Measurements from ENCODE around the gene TOX3.

TOX3 gene

DNA sequence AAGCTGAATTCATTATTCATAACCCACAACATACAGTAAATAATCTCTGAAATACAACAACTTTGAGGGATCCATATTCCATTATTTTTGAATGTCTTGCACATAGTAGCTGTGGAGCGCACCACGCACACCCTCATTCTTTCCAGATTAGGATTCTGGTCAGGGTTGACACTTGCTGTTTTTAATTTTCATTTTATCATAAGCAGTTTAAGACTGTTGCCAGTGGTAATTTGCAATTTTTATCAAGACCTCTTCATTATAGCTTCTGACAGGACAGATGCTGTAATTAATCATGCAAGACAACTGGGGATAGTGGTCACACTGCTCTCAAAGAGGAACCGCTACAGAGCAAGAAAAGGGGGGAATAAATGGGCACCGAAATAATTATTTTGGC, 109.7 kb downstream of the TOX3 start:
- Histone ChIP-seq H3K4me1 (ENCODE audit: control insufficient read depth, low read depth, low read length) (peaks cover 7% of the 10 kb centered on the region), H3K4me3 (ENCODE audit: low read length) (no peak overlapping the region), H3K9ac (ENCODE audit: low read length) (no peak overlapping the region), H3K9me3 (ENCODE audit: control insufficient read depth, low read depth, low read length) (no peaks in the 10 kb centered on the region), H3K36me3 (ENCODE audit: control insufficient read depth, low read depth, low read length) (peaks cover 33% of the 10 kb centered on the region), H3K27ac (ENCODE audit: low read length) (no peak overlapping the region), H3K27me3 (ENCODE audit: control insufficient read depth, insufficient read depth, low read length) (no peaks in the 10 kb centered on the region)

DNA sequence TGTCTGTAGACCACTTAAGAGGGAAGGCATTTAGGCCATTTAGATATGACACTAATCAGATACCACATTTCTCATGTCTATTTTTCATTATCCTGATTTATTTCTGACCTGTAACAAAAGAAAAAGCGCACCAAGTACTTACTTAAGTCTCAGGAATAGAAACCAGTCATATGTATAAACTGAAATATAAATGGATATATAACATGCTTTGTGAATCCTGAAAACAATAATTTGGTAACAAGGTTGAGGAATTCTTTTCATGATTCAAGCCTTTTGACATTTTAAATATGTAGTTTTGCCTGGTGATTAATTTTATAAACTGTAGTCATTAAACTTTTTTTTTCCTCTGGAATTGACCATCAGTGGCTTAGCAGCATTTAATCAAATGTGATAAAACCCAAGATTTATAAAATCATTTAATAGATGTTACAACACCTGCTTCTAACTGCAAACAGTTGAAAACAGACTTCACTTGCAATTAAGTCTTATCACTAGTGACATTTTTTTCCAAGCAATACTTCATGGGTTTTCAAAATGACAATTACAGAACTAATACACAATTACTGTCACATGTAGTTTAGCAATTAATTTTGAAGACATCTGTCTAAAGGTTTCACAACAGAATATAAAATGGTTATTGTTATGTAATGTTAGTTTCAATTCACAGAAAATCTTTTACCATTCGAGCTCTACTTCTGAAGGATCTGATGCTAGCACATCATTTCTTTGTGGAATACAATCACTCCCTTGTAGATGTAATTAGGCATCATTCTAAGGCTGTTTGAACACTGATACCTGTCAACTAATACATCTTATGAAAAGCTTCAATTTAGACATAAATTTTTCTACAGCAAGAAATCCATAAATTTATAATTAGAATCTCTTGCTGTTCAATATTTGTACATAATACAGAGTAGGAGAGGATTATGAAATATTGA, 110.3 kb downstream of the TOX3 start:
- H3K27ac ChIP-seq (ENCODE audit: low read length), result no peak overlapping the region
- no peak overlapping the region for H3K4me3 ChIP-seq (ENCODE audit: low read length)
- no peak overlapping the region for H3K9ac ChIP-seq (ENCODE audit: low read length)
- no peaks in the 10 kb centered on the region for H3K9me3 ChIP-seq (ENCODE audit: control insufficient read depth, low read depth, low read length)
- peaks cover 32% of the 10 kb centered on the region for H3K36me3 ChIP-seq (ENCODE audit: control insufficient read depth, low read depth, low read length)
- peaks cover 7% of the 10 kb centered on the region for H3K4me1 ChIP-seq (ENCODE audit: control insufficient read depth, low read depth, low read length)
- no peaks in the 10 kb centered on the region for H3K27me3 ChIP-seq (ENCODE audit: control insufficient read depth, insufficient read depth, low read length)

DNA sequence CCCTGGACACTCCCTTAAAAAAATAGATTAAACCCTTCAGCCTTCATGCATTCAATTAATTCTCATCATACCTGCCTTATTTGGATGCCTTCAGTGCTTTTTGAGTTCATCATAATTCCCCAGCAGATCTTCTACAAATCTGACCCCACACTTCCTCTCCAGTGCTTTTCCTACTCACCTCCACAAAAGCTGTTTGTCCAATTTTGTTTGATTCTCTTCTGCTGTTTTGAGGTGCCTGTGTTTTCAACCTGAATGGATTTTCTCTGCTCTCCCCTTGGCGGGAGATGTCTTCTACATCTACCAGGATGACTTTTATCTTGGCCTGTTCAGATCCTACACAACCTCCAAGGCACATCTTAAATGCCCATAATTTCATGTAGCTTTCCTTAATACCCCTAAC, 112.7 kb downstream of the TOX3 start:
- no peak overlapping the region for H3K4me3 ChIP-seq (ENCODE audit: low read length)
- H3K27me3 ChIP-seq (ENCODE audit: control insufficient read depth, insufficient read depth, low read length), result no peaks in the 10 kb centered on the region
- H3K9me3 ChIP-seq (ENCODE audit: control insufficient read depth, low read depth, low read length), result no peaks in the 10 kb centered on the region
- H3K27ac ChIP-seq (ENCODE audit: low read length), result no peak overlapping the region
- H3K36me3 ChIP-seq (ENCODE audit: control insufficient read depth, low read depth, low read length), result peaks cover 14% of the 10 kb centered on the region
- H3K9ac ChIP-seq (ENCODE audit: low read length), result no peak overlapping the region
- H3K4me1 ChIP-seq (ENCODE audit: control insufficient read depth, low read depth, low read length), result peaks cover 7% of the 10 kb centered on the region

DNA sequence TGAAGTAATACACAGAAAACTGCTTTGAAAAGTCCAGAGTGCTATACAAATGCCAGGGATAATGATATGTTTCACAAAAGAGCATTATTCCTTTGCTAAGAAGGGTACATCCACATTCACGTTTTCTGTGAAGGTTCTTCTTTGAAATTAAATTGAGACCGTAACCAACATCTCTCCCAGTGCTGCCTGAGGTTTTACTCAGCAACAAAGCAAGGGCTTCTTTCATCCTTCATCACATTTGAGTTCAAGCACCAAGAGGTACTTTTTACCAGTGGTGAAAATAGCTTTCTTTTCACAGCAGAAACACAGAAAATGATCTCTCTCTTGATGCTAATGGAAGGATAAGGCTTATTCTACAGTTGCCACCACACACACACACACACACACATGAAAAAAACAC, 113.3 kb downstream of the TOX3 start:
- no peaks in the 10 kb centered on the region for H3K9me3 ChIP-seq (ENCODE audit: control insufficient read depth, low read depth, low read length)
- peaks cover 8% of the 10 kb centered on the region for H3K36me3 ChIP-seq (ENCODE audit: control insufficient read depth, low read depth, low read length)
- H3K27ac ChIP-seq (ENCODE audit: low read length), result no peak overlapping the region
- no peaks in the 10 kb centered on the region for H3K27me3 ChIP-seq (ENCODE audit: control insufficient read depth, insufficient read depth, low read length)
- peaks cover 7% of the 10 kb centered on the region for H3K4me1 ChIP-seq (ENCODE audit: control insufficient read depth, low read depth, low read length)
- no peak overlapping the region for H3K9ac ChIP-seq (ENCODE audit: low read length)
- H3K4me3 ChIP-seq (ENCODE audit: low read length), result no peak overlapping the region

DNA sequence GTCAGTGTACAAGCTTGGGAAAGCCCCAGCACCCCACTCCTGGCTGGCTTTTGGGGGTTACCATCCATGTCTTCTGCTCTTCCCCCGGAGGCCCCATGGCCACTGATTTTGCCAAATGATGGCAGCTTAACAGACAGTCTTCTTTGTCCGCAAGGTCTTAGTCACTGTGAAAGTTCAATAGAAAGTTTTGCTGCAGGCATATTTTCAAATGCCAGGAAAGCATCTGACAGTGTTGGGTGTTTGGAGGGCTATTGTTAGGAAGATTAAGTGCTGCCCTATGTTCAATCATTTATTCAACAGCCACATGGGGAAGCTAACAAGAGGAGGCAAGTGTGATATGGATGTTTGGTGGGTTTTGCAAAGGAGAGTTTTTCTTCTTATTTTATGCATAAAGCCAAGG, 122.4 kb downstream of the TOX3 start:
- H3K27me3 ChIP-seq (ENCODE audit: control insufficient read depth, insufficient read depth, low read length), result no peaks in the 10 kb centered on the region
- no peaks in the 10 kb centered on the region for H3K36me3 ChIP-seq (ENCODE audit: control insufficient read depth, low read depth, low read length)
- H3K9ac ChIP-seq (ENCODE audit: low read length), result no peak overlapping the region
- no peak overlapping the region for H3K4me3 ChIP-seq (ENCODE audit: low read length)
- H3K27ac ChIP-seq (ENCODE audit: low read length), result no peak overlapping the region
- no peaks in the 10 kb centered on the region for H3K9me3 ChIP-seq (ENCODE audit: control insufficient read depth, low read depth, low read length)
- H3K4me1 ChIP-seq (ENCODE audit: control insufficient read depth, low read depth, low read length), result no peaks in the 10 kb centered on the region

GRCh38 chr16:52422307-52422706, 124.6 kb downstream of the TOX3 start:
- Histone ChIP-seq H3K4me1 (ENCODE audit: control insufficient read depth, low read depth, low read length) (no peaks in the 10 kb centered on the region), H3K9ac (ENCODE audit: low read length) (no peak overlapping the region), H3K4me3 (ENCODE audit: low read length) (no peak overlapping the region), H3K36me3 (ENCODE audit: control insufficient read depth, low read depth, low read length) (no peaks in the 10 kb centered on the region), H3K9me3 (ENCODE audit: control insufficient read depth, low read depth, low read length) (no peaks in the 10 kb centered on the region), H3K27me3 (ENCODE audit: control insufficient read depth, insufficient read depth, low read length) (no peaks in the 10 kb centered on the region), H3K27ac (ENCODE audit: low read length) (no peak overlapping the region)

DNA sequence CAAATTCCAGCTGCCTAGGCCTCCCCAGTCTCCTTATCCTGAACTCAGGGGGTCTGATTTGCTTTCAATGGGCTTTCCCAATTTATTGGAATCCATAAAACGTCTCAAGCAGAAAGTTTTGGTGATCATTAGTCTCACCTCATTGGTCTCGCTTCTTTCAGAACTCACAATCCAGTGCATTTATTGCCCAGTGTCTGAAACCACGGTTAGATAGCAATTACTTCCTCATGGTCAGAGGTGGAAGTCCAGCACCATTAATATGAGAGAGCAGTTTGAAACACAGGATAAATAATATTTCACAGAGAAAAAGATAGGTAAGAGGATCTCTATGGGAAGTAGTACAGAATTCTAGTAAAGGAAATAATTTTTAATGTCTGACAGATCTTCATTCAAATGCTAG, 128.7 kb downstream of the TOX3 start:
- Histone ChIP-seq H3K27ac (ENCODE audit: low read length) (no peak overlapping the region), H3K27me3 (ENCODE audit: control insufficient read depth, insufficient read depth, low read length) (no peaks in the 10 kb centered on the region), H3K36me3 (ENCODE audit: control insufficient read depth, low read depth, low read length) (no peaks in the 10 kb centered on the region), H3K4me3 (ENCODE audit: low read length) (no peak overlapping the region), H3K9ac (ENCODE audit: low read length) (no peak overlapping the region), H3K9me3 (ENCODE audit: control insufficient read depth, low read depth, low read length) (peaks cover 5% of the 10 kb centered on the region), H3K4me1 (ENCODE audit: control insufficient read depth, low read depth, low read length) (no peaks in the 10 kb centered on the region)

GRCh38 chr16:52416888-52417287, 130.1 kb downstream of the TOX3 start:
- H3K27ac ChIP-seq (ENCODE audit: low read length), result no peak overlapping the region
- H3K36me3 ChIP-seq (ENCODE audit: control insufficient read depth, low read depth, low read length), result no peaks in the 10 kb centered on the region
- H3K9me3 ChIP-seq (ENCODE audit: control insufficient read depth, low read depth, low read length), result peaks cover 5% of the 10 kb centered on the region
- H3K27me3 ChIP-seq (ENCODE audit: control insufficient read depth, insufficient read depth, low read length), result no peaks in the 10 kb centered on the region
- H3K4me3 ChIP-seq (ENCODE audit: low read length), result no peak overlapping the region
- no peak overlapping the region for H3K9ac ChIP-seq (ENCODE audit: low read length)
- H3K4me1 ChIP-seq (ENCODE audit: control insufficient read depth, low read depth, low read length), result no peaks in the 10 kb centered on the region

DNA sequence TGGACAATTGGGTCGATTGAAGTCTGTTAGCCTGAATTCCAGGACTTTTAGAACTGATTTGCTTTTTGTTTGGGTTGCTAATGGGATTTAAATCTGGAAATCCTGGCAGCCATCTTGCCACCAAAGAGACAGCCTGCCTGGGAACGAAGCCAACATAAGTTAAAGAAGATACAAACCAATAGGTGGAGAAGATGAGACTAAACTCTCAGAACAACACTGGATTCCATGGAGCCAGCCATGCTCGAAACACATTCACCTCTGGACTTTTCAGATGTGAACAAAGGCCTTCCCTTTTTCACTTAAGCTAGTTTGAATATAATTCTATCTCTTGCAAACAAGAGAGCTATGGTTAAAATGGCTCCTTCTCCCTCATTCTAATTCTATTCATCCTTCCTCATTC, 135.9 kb downstream of the TOX3 start:
- Histone ChIP-seq H3K27me3 (ENCODE audit: control insufficient read depth, insufficient read depth, low read length) (no peaks in the 10 kb centered on the region), H3K36me3 (ENCODE audit: control insufficient read depth, low read depth, low read length) (no peaks in the 10 kb centered on the region), H3K9me3 (ENCODE audit: control insufficient read depth, low read depth, low read length) (peaks cover 4% of the 10 kb centered on the region), H3K27ac (ENCODE audit: low read length) (no peak overlapping the region), H3K4me1 (ENCODE audit: control insufficient read depth, low read depth, low read length) (no peaks in the 10 kb centered on the region), H3K9ac (ENCODE audit: low read length) (no peak overlapping the region), H3K4me3 (ENCODE audit: low read length) (no peak overlapping the region)

GRCh38 chr16:52408191-52408845, 138.6 kb downstream of the TOX3 start:
- H3K9me3 ChIP-seq (ENCODE audit: control insufficient read depth, low read depth, low read length), result no peaks in the 10 kb centered on the region
- no peak overlapping the region for H3K27ac ChIP-seq (ENCODE audit: low read length)
- no peak overlapping the region for H3K9ac ChIP-seq (ENCODE audit: low read length)

DNA sequence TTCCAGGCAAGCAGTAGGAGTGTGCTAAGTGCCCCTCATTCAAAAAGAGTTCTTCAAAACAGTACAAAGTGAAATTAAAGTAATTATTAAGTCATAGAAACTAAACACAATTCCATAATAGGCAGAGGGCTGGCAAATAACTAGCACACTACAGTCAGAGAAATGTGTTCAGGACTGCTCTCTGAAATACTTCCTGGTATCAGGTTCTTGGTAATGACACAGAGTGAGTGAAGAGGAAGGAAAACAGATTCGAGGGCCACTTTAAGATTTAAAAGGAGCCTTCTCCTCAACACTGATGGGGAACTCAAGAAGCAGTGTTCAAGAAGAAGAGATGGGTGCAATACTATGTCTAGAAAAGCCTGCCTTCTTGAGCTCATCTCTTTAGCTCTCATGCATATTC, 139.2 kb downstream of the TOX3 start:
- Histone ChIP-seq H3K4me1 (ENCODE audit: control insufficient read depth, low read depth, low read length) (no peaks in the 10 kb centered on the region), H3K9ac (ENCODE audit: low read length) (no peak overlapping the region), H3K27me3 (ENCODE audit: control insufficient read depth, insufficient read depth, low read length) (no peaks in the 10 kb centered on the region), H3K27ac (ENCODE audit: low read length) (no peak overlapping the region), H3K36me3 (ENCODE audit: control insufficient read depth, low read depth, low read length) (no peaks in the 10 kb centered on the region), H3K9me3 (ENCODE audit: control insufficient read depth, low read depth, low read length) (no peaks in the 10 kb centered on the region), H3K4me3 (ENCODE audit: low read length) (no peak overlapping the region)

More at GRCh38 chr16:52408191-52408845, 138.6 kb downstream of the TOX3 start:
- Histone ChIP-seq H3K4me1 (ENCODE audit: control insufficient read depth, low read depth, low read length) (no peaks in the 10 kb centered on the region), H3K36me3 (ENCODE audit: control insufficient read depth, low read depth, low read length) (no peaks in the 10 kb centered on the region), H3K27me3 (ENCODE audit: control insufficient read depth, insufficient read depth, low read length) (no peaks in the 10 kb centered on the region), H3K4me3 (ENCODE audit: low read length) (no peak overlapping the region)

DNA sequence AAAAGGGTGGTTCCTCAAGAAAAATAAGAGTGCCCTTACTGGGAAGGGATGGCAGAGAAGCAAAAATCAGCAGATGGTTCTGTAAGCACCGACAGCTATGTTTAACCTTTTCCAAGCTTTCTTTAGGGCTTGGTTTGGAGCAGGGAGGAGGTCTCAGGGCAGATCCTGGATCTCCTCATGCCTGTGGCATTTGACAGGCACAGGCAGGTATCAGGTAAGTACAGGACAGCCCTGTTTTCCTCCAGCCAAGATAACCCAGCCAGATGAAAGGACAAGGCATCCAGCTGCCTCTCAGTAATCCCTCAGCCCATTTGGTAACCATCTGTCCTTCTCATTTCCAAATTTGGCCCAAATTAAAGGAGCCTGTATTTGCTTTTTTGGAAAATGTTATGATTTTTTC, 141.5 kb downstream of the TOX3 start:
- H3K27me3 ChIP-seq (ENCODE audit: control insufficient read depth, insufficient read depth, low read length), result no peaks in the 10 kb centered on the region
- no peaks in the 10 kb centered on the region for H3K9me3 ChIP-seq (ENCODE audit: control insufficient read depth, low read depth, low read length)
- H3K9ac ChIP-seq (ENCODE audit: low read length), result no peak overlapping the region
- H3K27ac ChIP-seq (ENCODE audit: low read length), result no peak overlapping the region
- H3K4me1 ChIP-seq (ENCODE audit: control insufficient read depth, low read depth, low read length), result no peaks in the 10 kb centered on the region
- no peak overlapping the region for H3K4me3 ChIP-seq (ENCODE audit: low read length)
- no peaks in the 10 kb centered on the region for H3K36me3 ChIP-seq (ENCODE audit: control insufficient read depth, low read depth, low read length)
